HL-60/S4 treated with phorbol 12-myristate 13-acetate at 8.2 ng/mL for 4 days and 3 days (cell line): ENCODE results near the gene FUNDC2.
"Not testable (repeated sequence)": the region's sequence is repeated elsewhere in the genome, so short reads cannot be mapped to it uniquely, and the experiment has no call there.

Experiments
- in situ Hi-C: fragments of 300-500 bp; cut with MboI; formaldehyde crosslinking; loops from 2 replicates; pipeline ENCODE4 v1.15.0; 2022; ENCODE audit warnings: low sequenced_read_pairs

Gene FUNDC2, protein sequence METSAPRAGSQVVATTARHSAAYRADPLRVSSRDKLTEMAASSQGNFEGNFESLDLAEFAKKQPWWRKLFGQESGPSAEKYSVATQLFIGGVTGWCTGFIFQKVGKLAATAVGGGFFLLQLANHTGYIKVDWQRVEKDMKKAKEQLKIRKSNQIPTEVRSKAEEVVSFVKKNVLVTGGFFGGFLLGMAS

GRCh38 chrX:155026727-155027508 lies at the start of gene FUNDC2:
Gene FUNDC2, plus strand, starts transcription at chrX:155026844. Its CDS starts 95 bp downstream, at chrX:155026939.
- in situ Hi-C loops: no loop called here

DNA sequence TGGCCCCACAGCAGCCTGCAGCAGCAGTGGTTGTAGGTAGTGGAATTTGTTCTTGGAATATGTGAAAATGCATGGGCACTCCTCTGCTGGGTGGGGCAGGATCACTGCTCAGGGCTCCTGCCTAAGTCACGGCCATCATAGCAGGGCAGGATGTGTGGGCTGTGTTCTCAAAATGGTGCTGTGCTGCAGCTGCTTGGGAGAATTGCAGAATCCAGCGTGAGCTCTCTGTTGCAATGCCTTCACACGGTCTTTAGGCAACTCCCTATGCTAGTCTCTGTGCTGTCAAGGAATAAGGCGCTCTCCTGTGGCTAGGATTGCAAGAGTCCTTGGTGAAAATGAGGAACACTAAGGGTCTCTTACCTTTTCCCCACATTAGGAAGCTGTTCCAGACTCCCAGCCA lies 47.0 kb upstream of the FUNDC2 start:
- in situ Hi-C loops: no loop called here

DNA sequence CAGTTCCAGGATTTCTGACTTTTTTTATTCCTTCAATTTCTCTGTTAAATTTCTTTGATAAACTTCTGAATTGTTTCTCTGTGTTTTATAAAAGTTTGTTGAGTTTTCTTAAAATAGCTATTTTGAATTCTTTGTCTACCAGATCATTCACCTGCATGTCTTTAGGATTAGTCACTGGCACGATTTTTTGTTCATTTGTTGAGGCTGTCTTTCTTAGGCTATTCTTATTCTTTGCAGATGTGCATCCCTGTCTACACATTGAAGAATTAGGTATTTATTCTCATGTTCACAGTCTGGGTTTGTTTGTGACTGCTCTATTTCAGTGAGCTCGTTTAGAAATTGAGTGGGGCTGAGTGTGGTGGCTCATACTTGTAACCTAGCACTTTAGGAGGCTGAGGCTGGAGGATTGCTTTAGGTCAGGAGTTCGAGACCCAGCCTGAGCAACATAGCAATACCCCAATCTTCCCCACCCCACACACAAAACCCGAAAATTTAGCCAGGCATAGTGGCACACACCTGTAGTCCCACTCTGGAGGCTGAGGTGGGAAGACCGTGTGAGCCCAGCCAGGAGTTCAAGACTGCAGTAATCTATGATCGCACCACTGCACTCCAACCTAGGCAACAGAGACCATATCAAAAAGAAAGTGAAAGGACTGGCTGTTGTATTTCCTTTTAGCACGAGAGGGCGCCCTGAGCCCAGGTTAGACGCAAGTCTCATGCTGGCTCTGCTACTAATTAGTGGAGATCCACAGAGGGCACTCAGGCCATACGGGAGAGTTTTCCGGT lies 46.1 kb upstream of the FUNDC2 start:
- in situ Hi-C loops: no loop called here

GRCh38 chrX:154981116-154981411 lies 45.6 kb upstream of the FUNDC2 start:
- in situ Hi-C loops: no loop called here

DNA sequence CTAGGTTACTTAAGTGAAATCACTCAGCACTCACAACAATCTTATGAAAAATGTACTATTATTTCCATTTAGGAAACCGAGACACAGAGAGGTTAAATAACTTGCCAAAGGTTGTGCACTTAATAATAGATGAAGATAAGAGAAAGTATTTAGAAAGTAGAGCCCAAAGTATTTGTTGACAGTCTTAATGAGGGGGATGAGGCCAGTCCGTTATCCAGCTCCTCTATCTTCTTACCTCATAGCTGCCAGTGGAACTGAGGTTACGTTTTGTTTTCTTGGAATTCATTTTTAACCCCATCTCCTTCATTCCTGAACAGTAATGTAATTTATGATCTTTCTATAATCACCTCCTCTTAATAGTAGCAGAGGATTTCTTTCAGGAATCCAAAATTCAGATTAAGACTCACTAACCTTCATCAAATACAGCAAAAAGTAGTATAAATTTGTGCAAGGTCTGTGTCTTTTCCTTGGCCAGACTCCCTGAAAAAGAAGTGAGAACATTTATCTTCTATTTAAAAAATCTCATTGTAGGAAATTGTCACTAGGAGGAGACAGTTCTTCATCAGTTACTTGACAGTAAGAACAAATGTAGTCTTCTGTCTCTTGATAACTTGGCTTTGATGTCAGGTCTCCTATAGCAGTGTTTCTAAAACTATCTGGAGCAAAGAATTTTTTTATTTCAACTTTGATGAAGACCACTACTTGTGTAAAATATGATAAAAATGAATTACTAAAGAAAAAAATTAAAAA lies 39.6 kb upstream of the FUNDC2 start:
- in situ Hi-C loops: no loop called here

- in situ Hi-C loops: no loop called here
These were observed 38.7 kb upstream of the FUNDC2 start for GRCh38 chrX:154987940-154988339.

DNA sequence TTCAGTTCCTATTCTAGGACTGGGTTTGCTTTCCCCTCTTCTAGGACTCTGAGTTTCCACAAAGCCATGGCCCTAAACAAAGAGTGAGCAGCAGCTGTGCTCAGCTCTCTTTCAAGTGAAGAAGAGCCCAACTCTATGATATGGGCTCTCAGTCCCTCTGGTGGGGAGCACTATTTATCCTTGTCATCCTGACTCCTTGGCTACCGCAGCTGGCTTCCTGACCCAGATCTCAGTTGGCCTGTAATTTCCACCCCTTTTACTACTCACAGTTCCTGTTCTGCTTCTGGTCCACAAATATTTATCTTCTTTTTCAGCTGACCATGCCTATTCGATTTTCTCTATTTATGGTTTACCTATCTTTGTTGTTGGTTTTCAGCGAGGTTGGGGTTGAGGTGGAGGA lies 37.9 kb upstream of the FUNDC2 start:
- in situ Hi-C loops: no loop called here

- in situ Hi-C loops: no loop called here
These were observed 36.1 kb upstream of the FUNDC2 start for GRCh38 chrX:154990496-154990895.

DNA sequence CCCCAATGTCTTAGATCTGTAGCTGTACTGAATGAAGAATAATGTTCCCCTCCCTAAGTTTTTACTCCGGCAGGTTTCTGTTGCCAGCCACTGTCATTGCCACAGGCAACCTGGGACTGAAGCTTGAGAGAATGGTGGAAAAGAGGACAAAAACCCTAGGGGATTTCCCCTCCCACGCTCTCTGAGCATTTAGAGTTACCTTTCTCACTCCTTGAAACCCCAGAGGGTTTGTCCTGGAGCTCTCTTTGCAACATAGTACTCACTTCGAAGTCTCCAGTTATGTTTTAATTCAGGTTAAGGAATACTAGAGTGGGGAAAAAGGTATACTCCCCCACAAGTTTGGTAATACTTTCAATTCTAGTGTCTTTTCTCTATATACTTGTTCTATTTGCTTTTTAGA lies 35.6 kb upstream of the FUNDC2 start:
- in situ Hi-C loops: no loop called here

DNA sequence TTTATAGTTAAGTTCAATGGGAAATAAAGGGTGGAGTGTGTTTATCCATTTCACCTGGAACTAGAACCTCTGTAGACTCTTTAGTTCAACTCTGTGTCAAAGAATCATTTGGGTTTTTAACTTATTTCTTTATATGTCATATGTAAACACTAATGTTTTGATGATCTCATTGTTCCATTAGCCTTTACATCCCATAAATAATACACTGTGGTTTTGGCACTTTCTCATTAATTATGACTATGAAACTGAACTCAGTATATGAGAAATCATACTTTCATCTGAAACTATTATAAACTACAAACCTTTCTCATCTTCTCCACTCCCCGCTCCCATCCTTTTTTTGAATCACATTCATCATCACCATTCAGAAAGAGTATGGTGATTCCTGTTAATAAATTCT lies 35.2 kb upstream of the FUNDC2 start:
- in situ Hi-C loops: no loop called here

DNA sequence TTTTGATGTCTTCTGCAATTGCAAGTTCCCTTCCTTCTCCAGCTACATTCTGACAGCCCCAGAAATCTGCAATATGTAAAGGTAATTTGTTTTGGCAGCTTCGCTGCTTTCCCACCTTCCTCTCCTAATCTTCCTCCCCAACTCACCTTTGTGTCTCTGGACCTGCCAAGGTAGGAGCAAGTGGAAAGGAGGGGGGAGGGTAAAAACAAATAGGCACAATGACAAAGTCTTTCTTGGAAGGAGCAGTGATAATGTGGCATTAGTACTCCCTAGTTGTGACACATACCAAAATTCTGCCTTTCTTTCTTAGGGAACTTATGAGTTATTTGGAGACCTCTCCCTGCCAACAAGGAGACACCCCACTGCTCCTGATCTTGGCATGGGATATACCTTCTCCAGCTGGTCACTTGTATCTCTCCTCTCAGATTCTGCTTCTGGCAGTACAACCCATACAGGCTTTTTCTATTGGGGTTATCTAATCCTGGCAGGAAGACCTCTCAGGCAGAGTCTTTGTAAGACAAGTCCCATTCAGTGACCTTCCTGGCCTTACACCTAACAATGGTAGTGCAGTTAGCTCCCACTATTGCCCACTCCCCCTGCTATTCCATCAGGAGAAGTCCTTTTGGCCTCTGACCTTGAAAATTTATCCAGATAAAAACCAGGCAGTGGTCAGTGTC lies 28.3 kb upstream of the FUNDC2 start:
- in situ Hi-C loops: no loop called here

DNA sequence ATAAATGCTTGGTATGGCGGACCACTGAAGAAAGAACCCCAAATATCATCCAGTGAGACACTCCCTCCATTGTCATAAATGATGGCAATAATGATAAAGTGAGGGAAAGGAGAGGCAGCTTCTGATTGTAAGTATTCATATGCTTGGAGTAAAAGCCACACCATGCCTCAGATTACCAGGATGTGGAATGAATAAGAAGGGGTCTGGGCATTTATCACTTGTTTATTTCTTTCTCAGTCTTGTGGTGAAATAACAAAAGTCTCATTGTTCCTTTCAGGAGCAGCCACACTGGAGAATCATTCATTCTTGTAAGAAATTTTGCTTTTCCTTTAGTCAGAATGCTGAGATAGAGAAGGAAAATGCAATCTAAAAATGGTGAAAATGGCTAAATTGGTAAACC lies 25.8 kb upstream of the FUNDC2 start:
- in situ Hi-C loops: no loop called here

- in situ Hi-C loops: no loop called here
These were observed 24.8 kb upstream of the FUNDC2 start for GRCh38 chrX:155001873-155002272.

DNA sequence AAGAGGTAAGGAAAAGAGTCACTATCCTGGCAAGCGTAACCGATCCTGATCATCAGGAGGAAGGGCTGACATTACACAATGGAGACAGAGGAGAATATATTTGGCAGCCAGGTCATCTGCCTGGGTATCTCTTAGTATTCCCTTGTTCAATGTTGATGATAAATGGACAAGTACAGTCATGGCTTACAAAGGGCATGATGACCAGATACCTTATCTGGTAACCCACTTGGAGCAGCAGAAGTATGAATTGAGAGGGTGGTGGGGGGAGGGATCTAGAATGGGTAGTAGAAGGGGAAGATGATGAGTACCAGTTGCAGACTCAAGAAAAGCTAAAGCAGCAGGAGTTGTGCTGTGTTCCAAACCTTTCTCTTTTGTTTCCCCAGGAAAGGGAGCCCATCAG lies 21.5 kb upstream of the FUNDC2 start:
- in situ Hi-C loops: no loop called here

DNA sequence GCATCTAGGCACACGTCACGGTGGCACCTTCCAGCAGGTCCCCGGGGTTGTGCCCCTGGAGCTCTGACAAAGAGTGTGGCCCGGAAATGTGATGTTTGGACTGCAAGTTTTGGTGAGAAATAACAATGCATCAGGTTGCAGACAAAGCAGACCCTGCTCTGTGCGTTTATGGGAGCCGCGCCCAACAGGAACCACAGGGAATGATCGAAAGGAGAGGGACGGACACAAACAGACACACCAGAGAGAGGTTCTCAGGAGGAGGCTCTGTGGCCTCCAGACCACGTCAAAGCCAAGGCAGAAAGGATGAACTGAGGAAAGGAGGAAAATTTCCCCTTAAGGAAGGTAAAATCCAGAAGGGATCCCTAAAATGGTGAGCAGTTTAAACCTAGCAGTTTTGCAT lies 20.3 kb upstream of the FUNDC2 start:
- in situ Hi-C loops: not testable (repeated sequence)

DNA sequence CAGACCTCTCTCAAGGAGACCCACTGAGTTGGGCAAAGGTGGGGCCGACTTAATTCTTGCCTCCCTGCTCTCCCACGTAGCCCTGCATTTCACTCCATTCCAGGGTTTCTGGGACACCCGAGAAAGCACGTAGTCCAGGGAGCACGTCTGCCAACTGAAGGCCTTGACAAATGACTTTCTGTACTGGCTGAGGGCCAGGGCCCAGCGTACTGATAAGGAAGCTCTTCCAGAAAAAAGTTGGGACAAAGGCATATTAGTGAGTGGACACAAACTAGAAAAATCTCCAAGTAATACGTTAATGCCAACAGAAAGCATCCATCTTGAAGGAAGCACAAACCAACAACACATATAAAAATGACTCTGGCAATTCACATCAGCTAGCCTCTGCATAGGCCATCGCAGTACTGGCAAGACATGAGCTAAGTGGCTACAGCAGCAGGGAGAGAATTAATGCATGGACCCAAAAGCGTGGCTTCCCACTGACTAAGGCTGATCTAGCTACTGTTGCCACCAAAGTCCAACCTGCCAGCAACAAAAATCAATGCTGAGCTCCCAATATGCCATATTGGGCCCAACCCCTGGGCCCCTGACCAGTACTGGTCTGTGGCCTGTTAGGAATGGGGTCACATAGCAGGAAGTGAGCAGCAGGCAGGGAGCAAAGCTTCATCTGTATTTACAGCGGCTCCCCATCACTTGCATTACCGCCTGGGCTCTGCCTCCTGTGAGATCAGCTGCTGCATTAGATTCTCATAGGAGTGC lies 19.6 kb upstream of the FUNDC2 start:
- in situ Hi-C loops: not testable (repeated sequence)

DNA sequence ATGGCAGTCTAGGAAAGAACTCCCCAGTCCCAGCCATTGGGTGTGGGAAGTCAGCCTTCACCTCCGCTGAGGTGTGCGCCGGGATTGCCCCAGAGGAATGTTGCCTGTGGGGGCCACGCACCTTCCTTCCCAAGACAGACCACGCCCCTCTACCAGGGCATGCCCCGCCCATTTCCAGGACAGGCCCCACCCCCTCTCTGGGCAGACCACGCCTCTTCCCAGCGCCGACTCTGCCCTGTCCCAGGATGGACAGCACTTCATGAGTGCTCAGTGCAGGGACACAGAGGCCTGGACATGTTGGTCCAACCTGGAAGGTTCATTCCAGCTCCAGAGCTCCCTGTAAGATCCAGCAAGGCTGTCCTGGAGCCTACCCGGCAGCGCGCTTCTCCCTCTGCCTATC lies 18.1 kb upstream of the FUNDC2 start:
- in situ Hi-C loops: not testable (repeated sequence)

DNA sequence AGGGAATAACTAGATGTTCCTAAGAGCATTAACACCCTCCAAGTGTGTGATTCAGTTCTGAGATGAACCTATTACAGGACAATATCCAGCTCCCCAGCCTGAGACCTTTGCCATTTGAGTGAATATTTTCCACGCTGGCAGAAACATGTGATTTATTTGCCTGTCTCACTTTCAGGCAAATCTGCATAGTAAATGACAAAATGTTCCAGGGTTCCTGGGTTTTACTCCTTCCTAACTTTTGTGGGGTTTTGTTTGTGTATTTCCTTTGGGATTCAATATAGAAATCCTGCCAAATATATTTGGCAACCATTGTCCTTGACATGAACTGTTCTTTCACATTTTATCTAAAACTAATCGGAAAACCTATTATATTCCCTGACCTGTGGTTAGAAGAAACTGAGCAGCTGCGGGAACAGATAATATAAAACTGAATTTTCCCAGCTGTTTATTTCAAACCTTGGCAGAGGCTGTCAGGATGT lies 16.6 kb upstream of the FUNDC2 start:
- in situ Hi-C loops: no loop called here

GRCh38 chrX:155020591-155020990 lies 6.1 kb upstream of the FUNDC2 start:
- in situ Hi-C loops: no loop called here

DNA sequence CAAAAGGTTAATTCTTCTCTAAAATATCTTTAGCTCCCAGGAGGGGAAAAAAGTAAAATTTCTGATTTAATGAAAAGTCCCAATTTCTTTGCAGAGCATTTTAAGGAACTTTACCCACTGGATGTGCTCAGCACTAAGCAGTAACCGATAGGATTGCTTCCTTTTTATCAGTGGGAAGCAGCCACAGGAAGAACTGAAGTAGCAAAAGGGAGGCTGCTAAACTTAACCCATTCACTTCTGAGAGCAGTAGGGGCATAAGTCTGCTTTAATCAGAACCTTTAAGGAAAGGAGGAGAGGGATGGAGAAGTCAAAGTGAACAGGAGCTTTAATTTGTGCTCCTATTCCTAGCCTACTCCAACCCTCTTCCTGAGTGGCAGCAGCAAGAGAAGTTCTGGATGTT lies 4.1 kb upstream of the FUNDC2 start, which contains the start of gene F8:
F8 (minus strand) TSS at position 139 of the 400 bp plus-strand sequence. CDS start 171 bp downstream, outside the sequence.
- in situ Hi-C loops: no loop called here
